ENCODE measurements around the gene SPATA32. TPM values are rescaled to one million over a fixed set of nuclear protein-coding genes. Genes with fewer than 3 reads are reported as not detected.
A peak's percentile ranks its signal among the peaks of the same experiment; 100 is the strongest.

SPATA32 gene
- total RNA-seq, 4 donors from 2014 or later, result not detected

DNA sequence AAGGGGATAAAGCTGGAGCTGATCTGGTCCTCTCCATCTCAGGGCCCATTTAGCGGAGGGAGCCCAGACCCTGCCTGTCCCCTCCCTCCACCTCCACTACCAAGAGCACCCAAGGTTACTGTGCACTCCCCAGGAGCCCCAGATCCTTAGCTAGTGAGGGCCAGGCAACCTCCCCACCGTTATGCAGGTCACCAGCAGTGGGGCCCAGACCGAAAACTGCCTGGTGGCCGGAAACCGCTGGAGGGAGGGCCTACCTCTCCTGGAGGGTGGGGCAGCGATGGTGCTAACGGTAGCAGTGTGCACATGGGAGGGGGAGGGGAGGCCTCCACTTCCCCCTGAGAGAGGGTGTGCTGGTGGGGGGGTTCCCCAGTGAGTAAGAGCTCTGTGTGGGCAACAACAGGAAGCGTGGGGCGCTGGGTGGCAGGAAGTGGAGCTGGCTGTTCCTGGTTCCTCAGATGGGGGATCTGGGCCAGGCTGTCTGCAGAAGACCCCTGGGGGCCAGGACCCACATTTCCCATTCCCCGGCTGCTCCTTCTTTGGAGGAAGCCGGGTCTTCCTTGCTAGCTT, 35.8 kb downstream of the SPATA32 start:
- intact Hi-C loops (cut with DNase I), result no loop called here
- peaks cover 46 to 96% (median 47%) of the 10 kb centered on the region in 3 donors for H3K4me1 ChIP-seq
- H3K4me3 ChIP-seq, result peak overlapping the region in 2 of 4 donors; percentile 59 to 70
- 44 to 52% methylated on average over 7 to 10 of the region's 11 CpGs for whole genome bisulfite sequencing, 2 donors
- peak; percentile 80 for DNase-seq
- H3K27me3 ChIP-seq, result peaks cover 0 to 28% (median 3%) of the 10 kb centered on the region in 4 donors
- no peaks in the 10 kb centered on the region for H3K36me3 ChIP-seq
- peak overlapping the region; percentile 66 to 95 (median 84) for H3K27ac ChIP-seq
- TF ChIP-seq, protein P1, sequence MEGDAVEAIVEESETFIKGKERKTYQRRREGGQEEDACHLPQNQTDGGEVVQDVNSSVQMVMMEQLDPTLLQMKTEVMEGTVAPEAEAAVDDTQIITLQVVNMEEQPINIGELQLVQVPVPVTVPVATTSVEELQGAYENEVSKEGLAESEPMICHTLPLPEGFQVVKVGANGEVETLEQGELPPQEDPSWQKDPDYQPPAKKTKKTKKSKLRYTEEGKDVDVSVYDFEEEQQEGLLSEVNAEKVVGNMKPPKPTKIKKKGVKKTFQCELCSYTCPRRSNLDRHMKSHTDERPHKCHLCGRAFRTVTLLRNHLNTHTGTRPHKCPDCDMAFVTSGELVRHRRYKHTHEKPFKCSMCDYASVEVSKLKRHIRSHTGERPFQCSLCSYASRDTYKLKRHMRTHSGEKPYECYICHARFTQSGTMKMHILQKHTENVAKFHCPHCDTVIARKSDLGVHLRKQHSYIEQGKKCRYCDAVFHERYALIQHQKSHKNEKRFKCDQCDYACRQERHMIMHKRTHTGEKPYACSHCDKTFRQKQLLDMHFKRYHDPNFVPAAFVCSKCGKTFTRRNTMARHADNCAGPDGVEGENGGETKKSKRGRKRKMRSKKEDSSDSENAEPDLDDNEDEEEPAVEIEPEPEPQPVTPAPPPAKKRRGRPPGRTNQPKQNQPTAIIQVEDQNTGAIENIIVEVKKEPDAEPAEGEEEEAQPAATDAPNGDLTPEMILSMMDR (IDR thresholded peaks at IDR 0.05), result no peak
- TF ChIP-seq POLR2A (IDR thresholded peaks at IDR 0.05), result peak in 1 of 4 donors; percentile 83
- H3K9me3 ChIP-seq, result no peaks in the 10 kb centered on the region

DNA sequence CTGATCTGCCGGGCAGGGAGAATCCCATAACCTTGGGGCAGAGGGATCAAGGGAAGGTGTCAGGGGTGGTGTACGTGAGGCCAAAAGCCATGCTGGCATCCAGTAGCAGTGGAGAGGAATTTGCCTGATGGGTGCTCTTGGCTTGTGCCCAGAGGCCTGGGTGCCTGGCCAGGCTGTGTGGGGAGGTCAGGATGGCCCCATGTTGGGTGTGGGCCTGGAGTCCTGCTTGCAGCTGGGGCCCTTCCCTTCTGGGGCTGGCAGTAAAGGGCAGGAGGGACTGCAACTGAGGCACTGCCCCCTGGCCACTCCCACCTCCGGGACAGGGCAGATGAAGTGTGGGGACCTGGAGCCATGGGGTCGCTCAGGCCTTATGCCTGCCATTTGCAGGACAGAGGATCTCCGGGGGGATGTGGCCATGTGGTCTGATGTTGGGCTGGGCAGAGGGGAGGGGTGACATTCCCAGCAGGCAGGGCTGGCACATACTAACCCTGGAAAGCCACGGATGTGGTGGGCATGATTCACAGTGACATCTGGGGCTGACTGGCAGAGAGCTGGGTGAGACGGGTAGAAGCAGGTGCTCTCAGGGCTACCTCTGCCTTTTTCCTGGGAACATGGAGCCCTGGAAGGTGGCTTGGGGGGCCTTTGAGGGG, 36.7 kb downstream of the SPATA32 start:
- Histone ChIP-seq H3K27me3 (peaks cover 0 to 36% (median 3%) of the 10 kb centered on the region in 4 donors), H3K27ac (peak overlapping the region; percentile 66 to 95 (median 84)), H3K9me3 (no peaks in the 10 kb centered on the region), H3K4me3 (peak overlapping the region in 3 of 4 donors; percentile 2 to 70 (median 59)), H3K4me1 (peaks cover 39 to 96% (median 43%) of the 10 kb centered on the region in 3 donors), H3K36me3 (no peaks in the 10 kb centered on the region)
- no peak for TF ChIP-seq POLR2A (IDR thresholded peaks at IDR 0.05)
- TF ChIP-seq, protein P1 (IDR thresholded peaks at IDR 0.05), result no peak
- no peak for DNase-seq
- intact Hi-C loops (cut with DNase I), result no loop called here
- 74% methylated on average over 6 of the region's 7 CpGs; no CpG with 5 or more reads in 1 of the 2 donors for WGBS, 2 donors

DNA sequence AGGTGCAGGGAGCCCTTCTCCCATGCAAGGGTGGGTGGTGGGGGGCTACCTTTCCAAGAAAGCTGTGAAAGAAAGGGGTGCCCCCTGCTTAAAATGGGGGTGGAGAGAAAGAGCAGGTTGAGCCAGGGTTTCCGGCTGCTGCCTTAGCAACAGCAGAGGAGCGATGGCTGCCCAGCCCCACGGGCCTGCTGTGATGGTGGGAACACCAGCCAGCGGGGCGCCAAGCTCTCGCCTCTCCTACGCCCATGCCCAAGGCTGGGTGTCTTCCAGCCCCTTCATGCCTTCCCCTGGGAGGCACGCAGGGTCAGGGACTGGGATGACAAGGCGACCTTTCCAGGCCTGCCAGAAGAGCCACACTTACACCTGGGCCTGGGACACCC, 37.2 kb downstream of the SPATA32 start:
- peak overlapping the region in 3 of 4 donors; percentile 2 to 70 (median 59) for H3K4me3 ChIP-seq
- peaks cover 34 to 96% (median 38%) of the 10 kb centered on the region in 3 donors for H3K4me1 ChIP-seq
- intact Hi-C loops (cut with DNase I), result loop anchor here (5.0 kb wide), 1 partner anchor 48 kb away; no protein-coding TSS in a partner anchor
- H3K27ac ChIP-seq, result peak overlapping the region; percentile 66 to 95 (median 84)
- WGBS, 2 donors, result 72% methylated on average over 5 of the region's 9 CpGs; no CpG with 5 or more reads in 1 of the 2 donors
- TF ChIP-seq, protein P1 (IDR thresholded peaks at IDR 0.05), result no peak
- no peak for TF ChIP-seq POLR2A (IDR thresholded peaks at IDR 0.05)
- no peak for DNase-seq
- H3K36me3 ChIP-seq, result no peaks in the 10 kb centered on the region
- H3K9me3 ChIP-seq, result no peaks in the 10 kb centered on the region
- peaks cover 0 to 36% (median 3%) of the 10 kb centered on the region in 4 donors for H3K27me3 ChIP-seq

DNA sequence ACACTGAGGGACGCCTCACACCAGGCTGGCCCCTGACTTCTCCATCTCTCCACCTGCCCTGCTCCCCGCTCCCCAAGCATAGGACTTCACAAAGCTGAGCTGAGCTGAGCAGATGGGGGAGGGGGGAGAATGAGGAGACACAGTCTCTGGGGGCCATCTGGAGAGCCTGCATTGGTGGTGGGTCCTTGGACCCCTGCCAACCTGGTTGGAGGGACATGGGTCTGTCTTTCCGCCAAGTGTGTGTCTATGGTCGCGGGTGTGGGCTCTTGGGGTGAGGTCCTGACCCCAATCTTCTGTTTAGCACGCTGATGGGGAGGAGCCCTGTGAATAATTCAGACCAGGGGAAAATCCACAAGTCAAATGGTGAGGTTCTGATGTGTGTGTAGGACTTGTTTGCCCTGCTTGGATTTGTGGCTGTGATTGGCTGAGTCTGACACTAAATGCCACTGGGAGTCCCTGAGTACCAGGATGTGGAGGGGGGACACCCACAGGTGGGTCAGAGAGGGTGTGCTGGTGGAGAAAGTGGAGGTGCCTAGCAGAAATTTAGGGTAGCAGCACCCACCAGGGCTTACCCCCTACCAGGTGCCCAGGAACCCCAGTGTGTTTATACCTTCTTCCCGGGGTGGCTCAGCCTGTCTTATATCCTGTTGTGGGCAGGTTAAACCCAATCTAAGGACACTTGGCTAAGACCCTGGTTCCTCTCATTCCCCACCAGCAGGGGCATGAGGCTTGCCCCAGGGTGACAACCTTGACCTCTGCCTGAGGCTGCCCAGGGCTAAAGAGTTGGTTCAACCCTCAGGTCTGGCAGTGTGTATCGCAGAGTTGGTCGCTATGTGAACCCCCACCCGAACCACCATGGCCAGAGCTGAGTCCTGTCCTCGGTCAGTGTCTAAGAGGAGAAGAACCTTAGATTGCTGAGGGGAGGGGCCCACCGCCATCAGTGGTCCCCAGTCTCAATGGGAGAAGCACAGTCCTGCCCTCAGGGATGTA, 38.1 kb downstream of the SPATA32 start:
- H3K4me1 ChIP-seq, result peaks cover 25 to 96% (median 36%) of the 10 kb centered on the region in 3 donors
- peak overlapping the region; percentile 66 to 95 (median 84) for H3K27ac ChIP-seq
- TF ChIP-seq, protein P1 (IDR thresholded peaks at IDR 0.05), result no peak
- no peak for TF ChIP-seq POLR2A (IDR thresholded peaks at IDR 0.05)
- no peak for DNase-seq
- WGBS, 2 donors, result 67 to 69% methylated on average over 4 to 9 of the region's 12 CpGs
- intact Hi-C loops (cut with DNase I), result loop anchor here (5.0 kb wide), 1 partner anchor 48 kb away; no protein-coding TSS in a partner anchor
- no peaks in the 10 kb centered on the region for H3K36me3 ChIP-seq
- H3K9me3 ChIP-seq, result no peaks in the 10 kb centered on the region
- peak overlapping the region; percentile 0 to 70 (median 50) for H3K4me3 ChIP-seq
- H3K27me3 ChIP-seq, result peaks cover 0 to 36% (median 3%) of the 10 kb centered on the region in 4 donors
